ENCODE results near the gene PIF1.
"Not testable (repeated sequence)": the region's sequence is repeated elsewhere in the genome, so short reads cannot be mapped to it uniquely, and the experiment has no call there.

- not testable (repeated sequence) for TF ChIP-seq CTCF (conservative IDR thresholded peaks at IDR 0.05; ENCODE audit: low read length); EZH2phosphoT487 (IDR thresholded peaks at IDR 0.05; ENCODE audit: borderline replicate concordance)
These were observed 26.5 kb downstream of the PIF1 start for GRCh38 chr15:64798905-64799304.

Measured in Loucy (cell line).